Stomach (tissue), 9 donors: ENCODE measurements around the gene CAPN5. TPM values are rescaled to one million over a fixed set of nuclear protein-coding genes. Genes with fewer than 3 reads are reported as not detected.

Experiments used
- DNase-seq, 2 donors: peaks; one replicate each; pipeline versions ENCODE4 v3.0.0 to v3.0.0-alpha.2; 2013 to 2019
- H3K27ac ChIP-seq, 5 donors: fragments of 200-600 bp in 4 of 5; sonication (generic) in 4 of 5; one replicate each; pipeline ENCODE4 v1.5.1; 2013 to 2019; ENCODE audit warnings: mild to moderate bottlenecking in 1 of 5, moderate library complexity in 1 of 5
- H3K27me3 ChIP-seq, 3 donors: fragments of 200-600 bp; sonication (generic); one replicate each; pipeline ENCODE4 v1.5.1; 2017 to 2019; ENCODE audit warnings: mixed run types in 1 of 3
- H3K36me3 ChIP-seq, 4 donors: fragments of 200-600 bp; sonication (generic); 1 replicate in 3 of 4; 2 replicates in 1 of 4; pipeline ENCODE4 v1.5.1; 2016 to 2019
- H3K4me1 ChIP-seq, 4 donors: fragments of 200-600 bp; sonication (generic); one replicate each; pipeline ENCODE4 v1.5.1; 2016 to 2019
- H3K4me3 ChIP-seq, 4 donors: fragments of 200-600 bp; sonication (generic) in 3 of 4; one replicate each; pipeline ENCODE4 v1.5.1; 2016 to 2019; ENCODE audit warnings: mild to moderate bottlenecking in 1 of 4
- H3K9me3 ChIP-seq, 4 donors: fragments of 200-600 bp; sonication (generic); one replicate each; pipeline ENCODE4 v1.5.1; 2016 to 2019
- CTCF ChIP-seq, 7 experiments: fragments of 450-650 bp in 4 of 7; fragments of 200-600 bp in 3 of 7; sonication (generic) in 3 of 7; IDR thresholded peaks; one replicate each; pipeline ENCODE4 v1.5.1; 2016 to 2019; ENCODE audit warnings: antibody characterized with exemption in 7 of 7, control low read depth in 2 of 7, mild to moderate bottlenecking in 1 of 7
- EP300 ChIP-seq: sonication (generic); formaldehyde crosslinking; IDR thresholded peaks from one replicate; pipeline ENCODE4 v1.6.1; 2017; ENCODE audit warnings: antibody characterized with exemption
- POLR2A ChIP-seq, 4 donors: fragments of 450-650 bp; IDR thresholded peaks; one replicate each; pipeline ENCODE4 v1.6.1; 2016; ENCODE audit warnings: antibody characterized with exemption in 4 of 4, control low read depth in 2 of 4, mild to moderate bottlenecking in 1 of 4, moderate library complexity in 1 of 4
- POLR2AphosphoS5 ChIP-seq, 3 donors: sonication (generic); formaldehyde crosslinking; IDR thresholded peaks; one replicate each; pipeline ENCODE4 v1.6.1; 2016; ENCODE audit warnings: antibody characterized with exemption in 3 of 3
- WGBS, 5 donors: extraction: QIAGEN DNeasy Blood & Tissue Kit in 3 of 5; methylation state at CpG; one replicate each; pipeline versions ENCODE4 v1.1.5 to v1.1.7; 2013 to 2018; 5-methylcytosine and 5-hydroxymethylcytosine counted together
- intact Hi-C: fragments of 100-400 bp; cut with DNase I; formaldehyde crosslinking; loops from one replicate; pipeline ENCODE4 v1.15.1; 2023; ENCODE audit warnings: low total_unique reads
- polyA plus RNA-seq, 3 donors: library from polyadenylated mRNA; stranded (reverse); fragments of 200-250 nt; gene quantifications; one replicate each; pipeline ENCODE4 v1.2.3, GENCODE V29; 2013
- total RNA-seq, 5 donors: library from RNA; depleted of rRNA; stranded (reverse); fragments of >200 nt; gene quantifications; one replicate each; pipeline versions ENCODE4 v1.1.0 to v1.2.3, GENCODE V29; 2014 to 2016
- donor health status: healthy with polysubstance abuse.
- donor health status: Bipolar disorder and iron deficiency.
- donor health status: healthy.

CAPN5 gene
- total and polyA plus RNA-seq, 8 donors, result 10.0 to 110 (median 65.9) TPM

- H3K27ac ChIP-seq, result no peak overlapping the region
- H3K9me3 ChIP-seq, result no peaks in the 10 kb centered on the region
- intact Hi-C loops, result no loop called here
- H3K36me3 ChIP-seq, result no peaks in the 10 kb centered on the region
- WGBS, 5 donors, result 73 to 98% (median 89%) methylated on average over 5 of the region's 5 CpGs
- no peaks in the 10 kb centered on the region for H3K27me3 ChIP-seq
- no peaks in the 10 kb centered on the region for H3K4me1 ChIP-seq
- no peak for DNase-seq
- TF ChIP-seq EP300 (no peak), POLR2AphosphoS5 (IDR thresholded peaks at IDR 0.05) (no peak), CTCF (IDR thresholded peaks at IDR 0.05) (no peak), POLR2A (IDR thresholded peaks at IDR 0.05) (no peak)
- no peak overlapping the region for H3K4me3 ChIP-seq
These were observed 98.3 kb downstream of the CAPN5 start for GRCh38 chr11:77165066-77165465.

GRCh38 chr11:77166021-77166420, 99.2 kb downstream of the CAPN5 start:
- Histone ChIP-seq H3K36me3 (no peaks in the 10 kb centered on the region), H3K4me3 (no peak overlapping the region), H3K27ac (no peak overlapping the region), H3K9me3 (no peaks in the 10 kb centered on the region), H3K4me1 (no peaks in the 10 kb centered on the region), H3K27me3 (no peaks in the 10 kb centered on the region)
- TF ChIP-seq POLR2A (IDR thresholded peaks at IDR 0.05), result no peak
- no peak for TF ChIP-seq CTCF (IDR thresholded peaks at IDR 0.05)
- no peak for TF ChIP-seq EP300
- no peak for TF ChIP-seq POLR2AphosphoS5 (IDR thresholded peaks at IDR 0.05)
- DNase-seq, result no peak
- WGBS, 5 donors, result 86 to 93% (median 92%) methylated on average over 1 to 8 of the region's 8 CpGs
- intact Hi-C loops, result no loop called here

GRCh38 chr11:77167111-77167626, 100.4 kb downstream of the CAPN5 start:
- Histone ChIP-seq H3K36me3 (no peaks in the 10 kb centered on the region), H3K4me3 (no peak overlapping the region), H3K9me3 (no peaks in the 10 kb centered on the region), H3K4me1 (peaks cover 0 to 6% (median 2%) of the 10 kb centered on the region in 4 donors), H3K27me3 (no peaks in the 10 kb centered on the region), H3K27ac (no peak overlapping the region)
- TF ChIP-seq POLR2A (IDR thresholded peaks at IDR 0.05), result no peak
- no peak for TF ChIP-seq CTCF (IDR thresholded peaks at IDR 0.05)
- TF ChIP-seq EP300, result no peak
- TF ChIP-seq POLR2AphosphoS5 (IDR thresholded peaks at IDR 0.05), result no peak
- intact Hi-C loops, result no loop called here
- WGBS, 5 donors, result 91 to 94% (median 93%) methylated on average over 8 to 9 of the region's 9 CpGs
- DNase-seq, result no peak

- intact Hi-C loops, result no loop called here
- Histone ChIP-seq H3K4me3 (no peak overlapping the region), H3K9me3 (no peaks in the 10 kb centered on the region), H3K4me1 (peaks cover 0 to 7% (median 2%) of the 10 kb centered on the region in 4 donors), H3K27ac (no peak overlapping the region), H3K36me3 (no peaks in the 10 kb centered on the region), H3K27me3 (no peaks in the 10 kb centered on the region)
- WGBS, 5 donors, result 75 to 89% (median 84%) methylated on average over 8 of the region's 8 CpGs
- DNase-seq, result no peak
- TF ChIP-seq EP300 (no peak), POLR2AphosphoS5 (IDR thresholded peaks at IDR 0.05) (no peak), CTCF (IDR thresholded peaks at IDR 0.05) (no peak), POLR2A (IDR thresholded peaks at IDR 0.05) (no peak)
These were observed 101.0 kb downstream of the CAPN5 start for GRCh38 chr11:77167791-77168190.
